ENCODE data around the gene PCSK1N. TPM values are rescaled to one million over a fixed set of nuclear protein-coding genes. Genes with fewer than 3 reads are reported as not detected.

PCSK1N gene
- total RNA-seq, 1 donor from 2014 or later: 3.0 TPM

DNA sequence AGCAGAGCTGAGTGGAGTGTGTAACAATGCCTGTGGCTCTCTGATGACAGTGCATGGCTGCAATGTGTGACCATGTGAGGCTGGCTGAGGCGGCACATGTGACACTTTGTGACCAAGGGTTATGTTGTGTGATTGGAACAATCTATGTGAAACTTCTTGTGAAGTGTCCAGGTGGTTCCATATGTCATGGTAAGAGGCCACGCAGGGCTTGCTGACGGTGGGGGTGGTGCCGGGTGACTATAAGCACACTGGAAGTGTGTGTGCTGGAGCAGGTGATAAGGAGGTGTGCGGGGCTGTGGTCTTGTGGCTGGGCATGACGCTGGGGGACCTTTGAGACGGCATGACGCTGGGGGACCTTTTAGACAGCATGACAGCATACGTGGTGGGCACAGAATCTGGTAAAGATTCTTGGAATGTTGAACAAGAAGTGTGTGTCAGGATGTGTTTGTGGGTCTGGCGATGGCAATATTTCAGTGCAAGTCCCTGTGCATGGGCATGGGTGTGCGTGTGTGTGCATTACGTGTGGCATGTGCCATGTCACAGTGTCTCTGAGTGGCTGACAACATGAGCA lies 41.0 kb downstream of the PCSK1N start:
- Histone ChIP-seq H3K4me3 (no peak overlapping the region), H3K9me3 (no peaks in the 10 kb centered on the region), H3K27me3 (ENCODE audit: low read depth) (no peaks in the 10 kb centered on the region), H3K27ac (no peak overlapping the region), H3K36me3 (no peaks in the 10 kb centered on the region), H3K4me1 (no peaks in the 10 kb centered on the region)
- DNase-seq: no peak
- no peak for ATAC-seq
- TF ChIP-seq, protein P1, sequence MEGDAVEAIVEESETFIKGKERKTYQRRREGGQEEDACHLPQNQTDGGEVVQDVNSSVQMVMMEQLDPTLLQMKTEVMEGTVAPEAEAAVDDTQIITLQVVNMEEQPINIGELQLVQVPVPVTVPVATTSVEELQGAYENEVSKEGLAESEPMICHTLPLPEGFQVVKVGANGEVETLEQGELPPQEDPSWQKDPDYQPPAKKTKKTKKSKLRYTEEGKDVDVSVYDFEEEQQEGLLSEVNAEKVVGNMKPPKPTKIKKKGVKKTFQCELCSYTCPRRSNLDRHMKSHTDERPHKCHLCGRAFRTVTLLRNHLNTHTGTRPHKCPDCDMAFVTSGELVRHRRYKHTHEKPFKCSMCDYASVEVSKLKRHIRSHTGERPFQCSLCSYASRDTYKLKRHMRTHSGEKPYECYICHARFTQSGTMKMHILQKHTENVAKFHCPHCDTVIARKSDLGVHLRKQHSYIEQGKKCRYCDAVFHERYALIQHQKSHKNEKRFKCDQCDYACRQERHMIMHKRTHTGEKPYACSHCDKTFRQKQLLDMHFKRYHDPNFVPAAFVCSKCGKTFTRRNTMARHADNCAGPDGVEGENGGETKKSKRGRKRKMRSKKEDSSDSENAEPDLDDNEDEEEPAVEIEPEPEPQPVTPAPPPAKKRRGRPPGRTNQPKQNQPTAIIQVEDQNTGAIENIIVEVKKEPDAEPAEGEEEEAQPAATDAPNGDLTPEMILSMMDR (IDR thresholded peaks at IDR 0.05): no peak
- intact Hi-C loops (cut with DNase I): no loop called here

- intact Hi-C loops (cut with DNase I): no loop called here
- no peak overlapping the region for H3K4me3 ChIP-seq
- no peaks in the 10 kb centered on the region for H3K36me3 ChIP-seq
- H3K27me3 ChIP-seq (ENCODE audit: low read depth): no peaks in the 10 kb centered on the region
- ATAC-seq: no peak
- TF ChIP-seq, protein P1 (IDR thresholded peaks at IDR 0.05): no peak
- no peaks in the 10 kb centered on the region for H3K9me3 ChIP-seq
- H3K4me1 ChIP-seq: no peaks in the 10 kb centered on the region
- no peak for DNase-seq
- H3K27ac ChIP-seq: no peak overlapping the region
Measured at GRCh38 chrX:48793935-48794334, 41.5 kb downstream of the PCSK1N start.

DNA sequence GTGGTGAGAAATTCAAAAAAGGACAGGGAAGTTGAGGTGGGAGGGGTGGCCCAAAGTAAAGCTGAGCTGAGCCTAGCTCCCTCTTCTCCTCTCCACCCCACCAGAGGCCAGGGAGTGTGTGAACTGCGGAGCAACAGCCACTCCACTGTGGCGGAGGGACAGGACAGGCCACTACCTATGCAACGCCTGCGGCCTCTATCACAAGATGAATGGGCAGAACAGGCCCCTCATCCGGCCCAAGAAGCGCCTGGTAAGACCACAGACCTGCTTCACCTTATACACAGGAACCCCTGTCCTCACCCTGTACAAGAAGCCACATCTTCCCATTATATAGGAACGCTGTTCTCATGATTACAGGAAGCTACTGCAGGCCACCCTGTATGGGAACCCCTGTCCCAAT lies 43.2 kb downstream of the PCSK1N start:
- H3K27ac ChIP-seq: no peak overlapping the region
- intact Hi-C loops (cut with DNase I): no loop called here
- DNase-seq (no peak), ATAC-seq (no peak)
- H3K4me3 ChIP-seq: no peak overlapping the region
- TF ChIP-seq, protein P1 (IDR thresholded peaks at IDR 0.05): no peak
- no peaks in the 10 kb centered on the region for H3K36me3 ChIP-seq
- no peaks in the 10 kb centered on the region for H3K4me1 ChIP-seq
- H3K27me3 ChIP-seq (ENCODE audit: low read depth): no peaks in the 10 kb centered on the region
- no peaks in the 10 kb centered on the region for H3K9me3 ChIP-seq

DNA sequence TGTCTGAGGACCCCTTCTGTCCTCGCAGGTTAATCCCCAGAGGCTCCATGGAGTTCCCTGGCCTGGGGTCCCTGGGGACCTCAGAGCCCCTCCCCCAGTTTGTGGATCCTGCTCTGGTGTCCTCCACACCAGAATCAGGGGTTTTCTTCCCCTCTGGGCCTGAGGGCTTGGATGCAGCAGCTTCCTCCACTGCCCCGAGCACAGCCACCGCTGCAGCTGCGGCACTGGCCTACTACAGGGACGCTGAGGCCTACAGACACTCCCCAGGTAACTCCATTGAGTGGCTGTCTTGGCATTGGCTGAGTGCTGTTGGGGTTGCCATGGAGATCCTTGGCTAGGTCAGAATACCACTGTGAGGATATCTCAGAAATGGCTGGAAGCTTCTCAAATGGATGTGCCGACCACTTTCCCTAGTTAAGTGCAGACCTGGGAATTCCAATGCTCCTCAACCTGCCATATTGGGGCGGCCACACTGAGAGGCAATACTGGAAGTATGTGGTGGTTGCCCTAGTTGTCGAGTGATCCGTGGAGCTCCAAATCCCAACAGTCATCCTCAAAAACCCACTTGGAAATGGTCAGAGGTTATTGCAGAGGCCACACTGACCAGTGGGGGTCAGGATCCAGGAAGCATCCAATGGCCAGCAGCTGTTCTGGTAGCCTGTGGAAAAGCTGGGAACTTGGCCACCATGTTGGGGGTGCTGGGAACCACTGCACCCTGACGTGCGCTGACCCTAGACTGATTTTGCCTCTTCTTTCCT lies 44.2 kb downstream of the PCSK1N start:
- Histone ChIP-seq H3K27me3 (ENCODE audit: low read depth) (no peaks in the 10 kb centered on the region), H3K4me3 (no peak overlapping the region), H3K9me3 (no peaks in the 10 kb centered on the region), H3K27ac (no peak overlapping the region), H3K36me3 (no peaks in the 10 kb centered on the region), H3K4me1 (no peaks in the 10 kb centered on the region)
- intact Hi-C loops (cut with DNase I): no loop called here
- no peak for DNase-seq
- ATAC-seq: no peak
- TF ChIP-seq, protein P1 (IDR thresholded peaks at IDR 0.05): no peak

DNA sequence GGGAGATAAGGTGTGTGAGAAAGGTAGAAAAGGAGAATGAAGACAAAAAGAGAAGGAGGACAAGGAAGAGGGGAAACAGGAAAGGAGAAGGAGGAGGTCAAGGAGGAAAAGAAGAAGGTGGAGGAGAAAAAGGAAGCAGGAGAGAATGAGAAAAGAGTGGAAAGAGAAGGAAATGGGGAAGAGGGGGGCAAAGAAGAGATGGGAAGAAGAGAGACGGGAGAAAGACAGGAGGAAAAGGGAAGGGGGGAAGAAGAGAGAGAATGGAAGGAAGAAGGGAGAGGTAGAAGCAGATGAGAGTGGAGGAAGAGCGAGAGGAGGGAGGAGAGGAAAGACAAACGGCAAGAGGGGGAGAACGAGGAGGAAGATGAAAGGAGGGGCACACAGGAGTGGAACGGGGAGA lies 44.9 kb downstream of the PCSK1N start:
- Histone ChIP-seq H3K27ac (no peak overlapping the region), H3K4me3 (no peak overlapping the region), H3K4me1 (no peaks in the 10 kb centered on the region), H3K9me3 (no peaks in the 10 kb centered on the region), H3K27me3 (ENCODE audit: low read depth) (no peaks in the 10 kb centered on the region), H3K36me3 (no peaks in the 10 kb centered on the region)
- TF ChIP-seq, protein P1 (IDR thresholded peaks at IDR 0.05): no peak
- ATAC-seq: no peak
- intact Hi-C loops (cut with DNase I): no loop called here
- no peak for DNase-seq
